ENCODE results near the gene TSPAN3.

TSPAN3 gene

DNA sequence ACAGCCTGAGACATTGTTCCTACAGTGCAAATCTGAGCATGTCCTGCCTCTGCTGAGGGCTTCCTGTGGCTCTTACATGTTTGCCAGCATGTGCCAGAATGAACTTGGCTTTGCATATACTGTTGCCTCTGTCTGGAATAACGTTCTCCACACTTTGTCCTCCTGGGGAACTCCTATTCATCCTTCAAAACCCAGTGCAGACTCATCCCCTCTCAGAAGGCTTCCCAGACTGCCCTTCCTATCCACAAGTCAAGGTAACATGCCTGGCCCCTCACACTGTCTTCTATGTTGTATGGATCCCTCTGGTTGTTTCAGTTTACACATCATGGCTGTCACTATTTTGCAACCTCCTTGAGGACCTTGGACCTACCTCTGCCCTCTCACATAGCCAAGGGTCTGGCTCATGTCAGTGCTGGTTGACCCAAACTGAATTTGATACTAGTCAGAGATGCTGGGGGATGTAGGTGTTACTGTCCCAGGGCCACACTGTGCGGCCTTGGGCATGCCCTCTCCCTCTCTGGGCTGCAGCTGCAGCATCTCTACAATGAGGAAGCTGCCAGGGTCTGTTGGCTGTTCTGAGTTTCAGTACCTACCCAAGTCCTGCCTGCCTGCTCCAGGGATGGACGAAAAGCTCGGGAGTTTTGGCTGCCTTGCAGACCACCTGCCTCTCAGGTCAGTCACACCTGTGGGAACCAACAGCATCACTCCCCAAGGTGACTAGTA is 29.0 kb upstream of the TSPAN3 start:
- no peaks in the 10 kb centered on the region for H3K36me3 ChIP-seq (ENCODE audit: control insufficient read depth in 1 of 2, insufficient read depth in 2 of 2, low read length in 2 of 2)

GRCh38 chr15:77098572-77098971 is 27.7 kb upstream of the TSPAN3 start:
- Histone ChIP-seq H3K4me3 (ENCODE audit: low read depth in 1 of 2, low read length in 2 of 2) (no peak overlapping the region), H3K9me3 (ENCODE audit: control insufficient read depth in 1 of 2, low read length in 2 of 2) (no peaks in the 10 kb centered on the region), H3K4me1 (ENCODE audit: control insufficient read depth in 1 of 2, insufficient read depth in 2 of 2, low read length in 2 of 2) (no peaks in the 10 kb centered on the region), H3K27ac (ENCODE audit: low read length) (no peak overlapping the region), H3K27me3 (ENCODE audit: low read depth, low read length) (no peaks in the 10 kb centered on the region), H3K36me3 (ENCODE audit: control insufficient read depth in 1 of 2, insufficient read depth in 2 of 2, low read length in 2 of 2) (no peaks in the 10 kb centered on the region)

More for the DNA sequence above, 29.0 kb upstream of the TSPAN3 start:
- H3K27me3 ChIP-seq (ENCODE audit: low read depth, low read length): no peaks in the 10 kb centered on the region
- no peaks in the 10 kb centered on the region for H3K4me1 ChIP-seq (ENCODE audit: control insufficient read depth in 1 of 2, insufficient read depth in 2 of 2, low read length in 2 of 2)
- H3K4me3 ChIP-seq (ENCODE audit: low read depth in 1 of 2, low read length in 2 of 2): no peak overlapping the region
- H3K9me3 ChIP-seq (ENCODE audit: control insufficient read depth in 1 of 2, low read length in 2 of 2): no peaks in the 10 kb centered on the region
- no peak overlapping the region for H3K27ac ChIP-seq (ENCODE audit: low read length)

DNA sequence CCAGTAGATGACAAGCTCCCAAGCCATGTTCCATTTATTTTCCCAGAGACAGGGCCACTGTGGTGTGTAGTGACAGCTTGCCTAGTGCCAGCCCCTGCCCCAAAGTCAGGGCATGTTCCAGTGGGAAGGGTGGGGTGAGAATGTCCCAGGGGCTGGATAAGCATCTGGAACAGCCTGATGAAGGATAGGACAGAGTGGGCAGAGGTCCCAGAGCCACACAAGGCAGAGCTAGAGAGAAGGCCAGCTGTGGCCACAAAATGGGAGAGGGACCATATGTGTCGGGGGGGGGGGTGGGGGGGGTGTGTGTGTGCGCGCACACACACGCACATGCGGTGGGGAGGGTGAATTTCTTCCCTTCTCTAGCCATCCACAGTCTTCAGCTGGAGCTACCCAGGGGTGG is 27.0 kb upstream of the TSPAN3 start:
- H3K4me3 ChIP-seq (ENCODE audit: low read depth in 1 of 2, low read length in 2 of 2): no peak overlapping the region
- no peak overlapping the region for H3K27ac ChIP-seq (ENCODE audit: low read length)
- H3K4me1 ChIP-seq (ENCODE audit: control insufficient read depth in 1 of 2, insufficient read depth in 2 of 2, low read length in 2 of 2): no peaks in the 10 kb centered on the region
- no peaks in the 10 kb centered on the region for H3K36me3 ChIP-seq (ENCODE audit: control insufficient read depth in 1 of 2, insufficient read depth in 2 of 2, low read length in 2 of 2)
- no peaks in the 10 kb centered on the region for H3K27me3 ChIP-seq (ENCODE audit: low read depth, low read length)
- no peaks in the 10 kb centered on the region for H3K9me3 ChIP-seq (ENCODE audit: control insufficient read depth in 1 of 2, low read length in 2 of 2)

GRCh38 chr15:77097248-77097721 is 26.4 kb upstream of the TSPAN3 start:
- Histone ChIP-seq H3K9me3 (ENCODE audit: control insufficient read depth in 1 of 2, low read length in 2 of 2) (no peaks in the 10 kb centered on the region), H3K4me1 (ENCODE audit: control insufficient read depth in 1 of 2, insufficient read depth in 2 of 2, low read length in 2 of 2) (no peaks in the 10 kb centered on the region), H3K4me3 (ENCODE audit: low read depth in 1 of 2, low read length in 2 of 2) (no peak overlapping the region), H3K27ac (ENCODE audit: low read length) (no peak overlapping the region), H3K36me3 (ENCODE audit: control insufficient read depth in 1 of 2, insufficient read depth in 2 of 2, low read length in 2 of 2) (no peaks in the 10 kb centered on the region), H3K27me3 (ENCODE audit: low read depth, low read length) (no peaks in the 10 kb centered on the region)

- no peaks in the 10 kb centered on the region for H3K4me1 ChIP-seq (ENCODE audit: control insufficient read depth in 1 of 2, insufficient read depth in 2 of 2, low read length in 2 of 2)
- H3K36me3 ChIP-seq (ENCODE audit: control insufficient read depth in 1 of 2, insufficient read depth in 2 of 2, low read length in 2 of 2): no peaks in the 10 kb centered on the region
- no peak overlapping the region for H3K27ac ChIP-seq (ENCODE audit: low read length)
- H3K27me3 ChIP-seq (ENCODE audit: low read depth, low read length): no peaks in the 10 kb centered on the region
- H3K4me3 ChIP-seq (ENCODE audit: low read depth in 1 of 2, low read length in 2 of 2): no peak overlapping the region
- H3K9me3 ChIP-seq (ENCODE audit: control insufficient read depth in 1 of 2, low read length in 2 of 2): no peaks in the 10 kb centered on the region
Observed at GRCh38 chr15:77096541-77096940, 25.6 kb upstream of the TSPAN3 start.

DNA sequence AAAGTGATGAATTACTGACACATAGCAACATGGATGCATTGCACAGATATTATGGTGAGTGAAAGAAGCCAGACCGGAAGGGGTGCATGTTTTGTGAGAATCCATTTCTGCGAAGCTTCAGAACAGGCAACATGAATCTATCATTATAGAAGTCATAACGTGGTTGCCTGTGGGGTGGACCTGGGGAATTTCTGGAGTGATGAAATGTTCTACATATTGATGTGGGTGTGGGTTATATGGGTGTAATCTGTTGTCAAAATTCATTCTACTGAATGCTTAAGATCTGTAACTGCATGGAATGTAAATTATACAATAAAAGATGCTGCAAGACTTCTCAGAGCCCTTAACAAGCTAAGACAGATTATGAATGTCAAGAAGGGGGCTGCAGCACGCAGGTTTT is 25.2 kb upstream of the TSPAN3 start:
- no peaks in the 10 kb centered on the region for H3K27me3 ChIP-seq (ENCODE audit: low read depth, low read length)
- no peaks in the 10 kb centered on the region for H3K4me1 ChIP-seq (ENCODE audit: control insufficient read depth in 1 of 2, insufficient read depth in 2 of 2, low read length in 2 of 2)
- no peaks in the 10 kb centered on the region for H3K9me3 ChIP-seq (ENCODE audit: control insufficient read depth in 1 of 2, low read length in 2 of 2)
- no peak overlapping the region for H3K27ac ChIP-seq (ENCODE audit: low read length)
- H3K36me3 ChIP-seq (ENCODE audit: control insufficient read depth in 1 of 2, insufficient read depth in 2 of 2, low read length in 2 of 2): no peaks in the 10 kb centered on the region
- H3K4me3 ChIP-seq (ENCODE audit: low read depth in 1 of 2, low read length in 2 of 2): no peak overlapping the region

DNA sequence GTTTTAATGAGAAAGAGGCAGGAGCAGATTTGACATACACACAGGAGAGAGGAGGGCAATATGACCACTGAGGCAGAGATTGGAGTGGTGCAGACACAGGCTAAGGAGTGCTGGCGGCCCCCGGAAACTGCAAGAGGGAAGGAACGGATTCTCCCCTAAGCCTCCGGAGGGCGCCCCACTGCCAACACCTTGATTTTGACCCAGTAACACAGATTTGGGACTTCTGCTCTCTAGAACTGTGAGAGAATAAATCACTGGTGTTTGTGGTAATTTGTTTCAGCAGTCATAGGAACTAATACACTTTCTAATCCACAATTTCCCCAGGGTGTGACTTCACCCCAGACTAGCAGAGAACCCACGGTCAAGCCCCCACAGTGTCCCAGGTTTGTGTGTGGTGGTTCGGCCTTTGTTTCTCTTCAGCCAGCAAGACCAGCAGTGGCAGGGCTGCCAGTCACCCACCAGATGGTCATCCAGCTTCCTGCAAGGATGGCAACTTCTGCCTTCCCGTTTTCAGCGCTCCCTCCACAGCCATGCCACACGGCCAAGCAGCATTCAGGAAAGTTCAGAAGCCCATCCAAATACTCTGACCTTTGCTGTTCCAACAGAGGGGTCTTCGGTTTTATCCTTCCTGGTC is 23.6 kb upstream of the TSPAN3 start:
- Histone ChIP-seq H3K9me3 (ENCODE audit: control insufficient read depth in 1 of 2, low read length in 2 of 2) (no peaks in the 10 kb centered on the region), H3K36me3 (ENCODE audit: control insufficient read depth in 1 of 2, insufficient read depth in 2 of 2, low read length in 2 of 2) (no peaks in the 10 kb centered on the region), H3K27me3 (ENCODE audit: low read depth, low read length) (no peaks in the 10 kb centered on the region), H3K4me1 (ENCODE audit: control insufficient read depth in 1 of 2, insufficient read depth in 2 of 2, low read length in 2 of 2) (no peaks in the 10 kb centered on the region), H3K4me3 (ENCODE audit: low read depth in 1 of 2, low read length in 2 of 2) (no peak overlapping the region), H3K27ac (ENCODE audit: low read length) (no peak overlapping the region)

DNA sequence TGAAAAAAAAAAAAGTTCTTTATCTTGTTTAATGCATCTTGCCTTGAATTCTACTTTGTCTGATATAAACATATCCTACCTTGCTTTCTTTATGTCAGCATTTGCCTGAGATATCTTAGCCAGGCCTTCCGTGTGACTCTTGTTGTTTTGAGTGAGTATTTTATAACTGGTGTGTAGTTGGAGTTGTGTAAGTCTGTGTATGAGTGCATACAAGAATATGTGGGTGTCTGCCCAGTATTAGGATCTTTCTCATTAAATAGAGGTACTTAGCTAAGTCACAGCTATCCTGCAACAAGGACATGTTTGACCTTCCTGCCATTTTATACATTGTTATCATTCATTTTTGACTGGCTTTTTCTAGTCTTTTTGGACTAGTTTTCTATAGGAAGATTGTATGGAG is 22.5 kb upstream of the TSPAN3 start:
- Histone ChIP-seq H3K4me3 (ENCODE audit: low read depth in 1 of 2, low read length in 2 of 2) (no peak overlapping the region), H3K4me1 (ENCODE audit: control insufficient read depth in 1 of 2, insufficient read depth in 2 of 2, low read length in 2 of 2) (no peaks in the 10 kb centered on the region), H3K27me3 (ENCODE audit: low read depth, low read length) (no peaks in the 10 kb centered on the region), H3K36me3 (ENCODE audit: control insufficient read depth in 1 of 2, insufficient read depth in 2 of 2, low read length in 2 of 2) (no peaks in the 10 kb centered on the region), H3K27ac (ENCODE audit: low read length) (no peak overlapping the region), H3K9me3 (ENCODE audit: control insufficient read depth in 1 of 2, low read length in 2 of 2) (no peaks in the 10 kb centered on the region)

GRCh38 chr15:77091097-77091496 is 20.2 kb upstream of the TSPAN3 start:
- no peaks in the 10 kb centered on the region for H3K27me3 ChIP-seq (ENCODE audit: low read depth, low read length)

GRCh38 chr15:77087213-77087612 is 16.3 kb upstream of the TSPAN3 start:
- Histone ChIP-seq H3K27me3 (ENCODE audit: low read depth, low read length) (no peaks in the 10 kb centered on the region), H3K9me3 (ENCODE audit: control insufficient read depth in 1 of 2, low read length in 2 of 2) (no peaks in the 10 kb centered on the region)

More at GRCh38 chr15:77091097-77091496, 20.2 kb upstream of the TSPAN3 start:
- H3K9me3 ChIP-seq (ENCODE audit: control insufficient read depth in 1 of 2, low read length in 2 of 2): no peaks in the 10 kb centered on the region
- H3K4me3 ChIP-seq (ENCODE audit: low read depth in 1 of 2, low read length in 2 of 2): no peak overlapping the region
- H3K27ac ChIP-seq (ENCODE audit: low read length): no peak overlapping the region
- H3K4me1 ChIP-seq (ENCODE audit: control insufficient read depth in 1 of 2, insufficient read depth in 2 of 2, low read length in 2 of 2): no peaks in the 10 kb centered on the region
- no peaks in the 10 kb centered on the region for H3K36me3 ChIP-seq (ENCODE audit: control insufficient read depth in 1 of 2, insufficient read depth in 2 of 2, low read length in 2 of 2)

GRCh38 chr15:77085297-77085696 is 14.4 kb upstream of the TSPAN3 start:
- no peak overlapping the region for H3K27ac ChIP-seq (ENCODE audit: low read length)
- H3K9me3 ChIP-seq (ENCODE audit: control insufficient read depth in 1 of 2, low read length in 2 of 2): no peaks in the 10 kb centered on the region
- H3K27me3 ChIP-seq (ENCODE audit: low read depth, low read length): no peaks in the 10 kb centered on the region
- H3K4me3 ChIP-seq (ENCODE audit: low read depth in 1 of 2, low read length in 2 of 2): no peak overlapping the region
- no peaks in the 10 kb centered on the region for H3K36me3 ChIP-seq (ENCODE audit: control insufficient read depth in 1 of 2, insufficient read depth in 2 of 2, low read length in 2 of 2)
- H3K4me1 ChIP-seq (ENCODE audit: control insufficient read depth in 1 of 2, insufficient read depth in 2 of 2, low read length in 2 of 2): peaks cover 0 to 4% of the 10 kb centered on the region in 2 donors

More at GRCh38 chr15:77087213-77087612, 16.3 kb upstream of the TSPAN3 start:
- Histone ChIP-seq H3K27ac (ENCODE audit: low read length) (no peak overlapping the region), H3K4me3 (ENCODE audit: low read depth in 1 of 2, low read length in 2 of 2) (no peak overlapping the region), H3K36me3 (ENCODE audit: control insufficient read depth in 1 of 2, insufficient read depth in 2 of 2, low read length in 2 of 2) (no peaks in the 10 kb centered on the region), H3K4me1 (ENCODE audit: control insufficient read depth in 1 of 2, insufficient read depth in 2 of 2, low read length in 2 of 2) (peaks cover 0 to 4% of the 10 kb centered on the region in 2 donors)

Measured in muscle layer of duodenum (tissue), 2 donors.